ENCODE measurements around the gene ODF4. TPM values are rescaled to one million over a fixed set of nuclear protein-coding genes. Genes with fewer than 3 reads are reported as not detected.

ODF4 gene
- total RNA-seq, 4 donors from 2014 or later, result not detected

- H3K9me3 ChIP-seq, result no peaks in the 10 kb centered on the region
- H3K4me3 ChIP-seq, result peak overlapping the region; percentile 24 to 51 (median 42)
- TF ChIP-seq POLR2A (IDR thresholded peaks at IDR 0.05), result no peak
- TF ChIP-seq CTCF (IDR thresholded peaks at IDR 0.05), result no peak
- peaks cover 0 to 5% of the 10 kb centered on the region in 2 donors for H3K27me3 ChIP-seq
- H3K36me3 ChIP-seq, result no peaks in the 10 kb centered on the region
- no peak for DNase-seq
- H3K27ac ChIP-seq, result peak overlapping the region in 3 of 4 donors; percentile 28 to 58 (median 56)
- peaks cover 0 to 14% (median 2%) of the 10 kb centered on the region in 4 donors for H3K4me1 ChIP-seq
Measured at GRCh38 chr17:8326511-8327302, 12.9 kb upstream of the ODF4 start.

- Histone ChIP-seq H3K4me1 (peaks cover 0 to 14% (median 2%) of the 10 kb centered on the region in 4 donors), H3K9me3 (no peaks in the 10 kb centered on the region), H3K27ac (peak overlapping the region in 2 of 4 donors; percentile 56 to 58), H3K36me3 (no peaks in the 10 kb centered on the region), H3K4me3 (peak overlapping the region; percentile 24 to 51 (median 42)), H3K27me3 (peaks cover 0 to 5% of the 10 kb centered on the region in 2 donors)
- no peak for DNase-seq
- TF ChIP-seq CTCF (IDR thresholded peaks at IDR 0.05) (no peak), POLR2A (IDR thresholded peaks at IDR 0.05) (no peak)
Measured at GRCh38 chr17:8327303-8327649, 12.4 kb upstream of the ODF4 start.

- Histone ChIP-seq H3K4me3 (no peak overlapping the region), H3K27me3 (peaks cover 0 to 3% of the 10 kb centered on the region in 2 donors), H3K9me3 (no peaks in the 10 kb centered on the region), H3K27ac (no peak overlapping the region), H3K4me1 (peaks cover 0 to 4% (median under 1%) of the 10 kb centered on the region in 4 donors), H3K36me3 (no peaks in the 10 kb centered on the region)
- DNase-seq, result no peak
- TF ChIP-seq POLR2A (IDR thresholded peaks at IDR 0.05), result no peak
- TF ChIP-seq CTCF (IDR thresholded peaks at IDR 0.05), result no peak
Measured at GRCh38 chr17:8332128-8332527, 7.5 kb upstream of the ODF4 start.

GRCh38 chr17:8332688-8333087, 7.0 kb upstream of the ODF4 start:
- no peak for DNase-seq
- no peak for TF ChIP-seq POLR2A (IDR thresholded peaks at IDR 0.05)
- no peak for TF ChIP-seq CTCF (IDR thresholded peaks at IDR 0.05)

GRCh38 chr17:8333281-8333680, 6.4 kb upstream of the ODF4 start:
- DNase-seq, result no peak
- no peaks in the 10 kb centered on the region for H3K9me3 ChIP-seq
- H3K4me3 ChIP-seq, result no peak overlapping the region
- no peaks in the 10 kb centered on the region for H3K4me1 ChIP-seq
- TF ChIP-seq CTCF (IDR thresholded peaks at IDR 0.05) (no peak), POLR2A (IDR thresholded peaks at IDR 0.05) (no peak)
- H3K27me3 ChIP-seq, result no peaks in the 10 kb centered on the region
- no peaks in the 10 kb centered on the region for H3K36me3 ChIP-seq
- no peak overlapping the region for H3K27ac ChIP-seq

More at GRCh38 chr17:8332688-8333087, 7.0 kb upstream of the ODF4 start:
- no peaks in the 10 kb centered on the region for H3K36me3 ChIP-seq
- no peaks in the 10 kb centered on the region for H3K9me3 ChIP-seq
- H3K27me3 ChIP-seq, result no peaks in the 10 kb centered on the region
- no peak overlapping the region for H3K27ac ChIP-seq
- no peaks in the 10 kb centered on the region for H3K4me1 ChIP-seq
- no peak overlapping the region for H3K4me3 ChIP-seq

Measured in Peyer's patch (tissue), 4 donors.